HG03520 (cell line): Measurements from ENCODE around the gene AKAP6.

Experiments
- ATAC-seq: cut with Tn5 transposase; IDR thresholded peaks from one replicate; pipeline ENCODE4 v1.9.1; 2021; ENCODE audit warnings: mild to moderate bottlenecking, moderate library complexity; ENCODE audit not compliant: unreplicated experiment

Gene AKAP6

GRCh38 chr14:32618991-32619390, 289.9 kb downstream of the AKAP6 start:
- no peak for ATAC-seq

GRCh38 chr14:32620303-32620702, 291.2 kb downstream of the AKAP6 start:
- no peak for ATAC-seq

- no peak for ATAC-seq
These were observed 291.6 kb downstream of the AKAP6 start for GRCh38 chr14:32620724-32621123.

GRCh38 chr14:32621585-32621984, 292.5 kb downstream of the AKAP6 start:
- no peak for ATAC-seq

GRCh38 chr14:32622742-32623141, 293.6 kb downstream of the AKAP6 start:
- peak; percentile 46 for ATAC-seq

GRCh38 chr14:32623300-32624093, 294.4 kb downstream of the AKAP6 start:
- no peak for ATAC-seq

- no peak for ATAC-seq
These were observed 296.1 kb downstream of the AKAP6 start for GRCh38 chr14:32625211-32625610.

- no peak for ATAC-seq
These were observed 298.6 kb downstream of the AKAP6 start for GRCh38 chr14:32627545-32628298.

GRCh38 chr14:32629236-32629635, 300.1 kb downstream of the AKAP6 start:
- ATAC-seq = no peak

GRCh38 chr14:32630701-32631100, 301.6 kb downstream of the AKAP6 start:
- ATAC-seq = no peak

GRCh38 chr14:32633224-32633859, 304.2 kb downstream of the AKAP6 start:
- ATAC-seq = no peak

- no peak for ATAC-seq
These were observed 304.8 kb downstream of the AKAP6 start for GRCh38 chr14:32633930-32634329.

- no peak for ATAC-seq
These were observed 306.1 kb downstream of the AKAP6 start for GRCh38 chr14:32635061-32635719.

GRCh38 chr14:32637582-32637981, 308.5 kb downstream of the AKAP6 start:
- no peak for ATAC-seq

GRCh38 chr14:32639208-32639607, 310.1 kb downstream of the AKAP6 start:
- no peak for ATAC-seq

GRCh38 chr14:32645551-32645950, 316.5 kb downstream of the AKAP6 start:
- no peak for ATAC-seq

- no peak for ATAC-seq
These were observed 319.3 kb downstream of the AKAP6 start for GRCh38 chr14:32648434-32648833.

GRCh38 chr14:32650030-32650429, 320.9 kb downstream of the AKAP6 start:
- no peak for ATAC-seq

- no peak for ATAC-seq
These were observed 321.6 kb downstream of the AKAP6 start for GRCh38 chr14:32650665-32651064.

GRCh38 chr14:32654106-32654505, 325.0 kb downstream of the AKAP6 start:
- no peak for ATAC-seq

- ATAC-seq = no peak
These were observed 327.5 kb downstream of the AKAP6 start for GRCh38 chr14:32656601-32657000.
